ENCODE measurements around the gene CACNA1I. TPM values are rescaled to one million over a fixed set of nuclear protein-coding genes. Genes with fewer than 3 reads are reported as not detected.

CACNA1I gene
- total RNA-seq, 1 donor from 2014 or later, result 0.07 TPM

- Mint-ChIP-seq H3K27ac (ENCODE audit: unreplicated experiment) (no peak overlapping the region), H3K4me3 (no peak overlapping the region), H3K4me1 (peaks cover 20% of the 10 kb centered on the region), H3K36me3 (ENCODE audit: low read depth) (no peaks in the 10 kb centered on the region), H3K27me3 (ENCODE audit: low read depth) (peaks cover 11% of the 10 kb centered on the region), H3K9me3 (no peaks in the 10 kb centered on the region)
- TF ChIP-seq CTCF (conservative IDR thresholded peaks at IDR 0.05), result no peak
- DNase-seq (ENCODE audit: low read depth, low spot score), result no peak
Observed at GRCh38 chr22:39697790-39698430, 127.4 kb downstream of the CACNA1I start.

GRCh38 chr22:39699631-39700360, 129.2 kb downstream of the CACNA1I start:
- TF ChIP-seq CTCF (conservative IDR thresholded peaks at IDR 0.05), result no peak
- H3K9me3 Mint-ChIP-seq, result no peaks in the 10 kb centered on the region
- H3K4me1 Mint-ChIP-seq, result peaks cover 20% of the 10 kb centered on the region
- peak; percentile 38 for DNase-seq (ENCODE audit: low read depth, low spot score)
- no peak overlapping the region for H3K4me3 Mint-ChIP-seq
- peaks cover 10% of the 10 kb centered on the region for H3K27me3 Mint-ChIP-seq (ENCODE audit: low read depth)
- no peak overlapping the region for H3K27ac Mint-ChIP-seq (ENCODE audit: unreplicated experiment)
- H3K36me3 Mint-ChIP-seq (ENCODE audit: low read depth), result no peaks in the 10 kb centered on the region

- peaks cover 10% of the 10 kb centered on the region for H3K27me3 Mint-ChIP-seq (ENCODE audit: low read depth)
- no peaks in the 10 kb centered on the region for H3K9me3 Mint-ChIP-seq
- no peak for DNase-seq (ENCODE audit: low read depth, low spot score)
- H3K4me3 Mint-ChIP-seq, result no peak overlapping the region
- no peaks in the 10 kb centered on the region for H3K36me3 Mint-ChIP-seq (ENCODE audit: low read depth)
- no peak for TF ChIP-seq CTCF (conservative IDR thresholded peaks at IDR 0.05)
- H3K27ac Mint-ChIP-seq (ENCODE audit: unreplicated experiment), result no peak overlapping the region
- H3K4me1 Mint-ChIP-seq, result peaks cover 20% of the 10 kb centered on the region
Observed at GRCh38 chr22:39700565-39700964, 130.0 kb downstream of the CACNA1I start.

GRCh38 chr22:39703091-39703490, 132.5 kb downstream of the CACNA1I start:
- Mint-ChIP-seq H3K4me3 (no peak overlapping the region), H3K9me3 (no peaks in the 10 kb centered on the region), H3K27me3 (ENCODE audit: low read depth) (peaks cover 14% of the 10 kb centered on the region), H3K36me3 (ENCODE audit: low read depth) (no peaks in the 10 kb centered on the region), H3K27ac (ENCODE audit: unreplicated experiment) (no peak overlapping the region), H3K4me1 (peaks cover 26% of the 10 kb centered on the region)
- no peak for TF ChIP-seq CTCF (conservative IDR thresholded peaks at IDR 0.05)
- no peak for DNase-seq (ENCODE audit: low read depth, low spot score)

GRCh38 chr22:39703928-39704639, 133.5 kb downstream of the CACNA1I start:
- no peak overlapping the region for H3K4me3 Mint-ChIP-seq
- peaks cover 26% of the 10 kb centered on the region for H3K4me1 Mint-ChIP-seq
- no peak for TF ChIP-seq CTCF (conservative IDR thresholded peaks at IDR 0.05)
- no peak for DNase-seq (ENCODE audit: low read depth, low spot score)
- no peak overlapping the region for H3K27ac Mint-ChIP-seq (ENCODE audit: unreplicated experiment)
- no peaks in the 10 kb centered on the region for H3K9me3 Mint-ChIP-seq
- H3K36me3 Mint-ChIP-seq (ENCODE audit: low read depth), result no peaks in the 10 kb centered on the region
- H3K27me3 Mint-ChIP-seq (ENCODE audit: low read depth), result peaks cover 21% of the 10 kb centered on the region
